ENCODE measurements around the gene E2F6. TPM values are rescaled to one million over a fixed set of nuclear protein-coding genes. Genes with fewer than 3 reads are reported as not detected.
A peak's percentile ranks its signal among the peaks of the same experiment; 100 is the strongest.

Gene E2F6
- total RNA-seq, 4 donors from 2014 or later: 6.0 to 19.8 (median 6.9) TPM

DNA sequence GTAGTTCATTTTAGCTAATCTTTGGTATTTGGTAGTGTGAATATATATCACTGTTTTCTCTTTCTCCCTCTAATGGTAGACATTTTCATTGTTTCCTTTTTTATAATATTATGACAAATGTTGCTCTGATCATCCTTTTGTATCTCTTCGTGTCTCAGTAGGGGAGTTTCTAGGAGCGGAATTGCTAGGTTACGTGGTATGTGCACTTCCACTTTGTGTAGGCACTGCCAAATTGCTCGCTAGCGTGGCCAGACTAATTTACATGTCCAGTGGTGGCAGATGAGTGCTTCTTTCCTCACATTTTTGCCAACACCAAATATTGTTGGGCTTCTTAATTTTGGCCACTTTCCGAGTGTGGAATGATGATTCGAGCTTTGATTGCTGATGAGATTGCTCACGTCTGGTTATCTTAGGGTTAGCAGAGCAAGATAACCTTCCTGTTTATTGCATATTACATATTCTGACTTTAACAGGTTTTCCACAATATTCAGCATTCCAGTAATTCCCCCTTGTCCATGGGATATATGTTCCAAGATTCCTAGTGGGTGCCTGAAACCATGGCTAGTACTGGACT, 37.5 kb upstream of the E2F6 start:
- Histone ChIP-seq H3K9me3 (no peaks in the 10 kb centered on the region), H3K4me3 (no peak overlapping the region), H3K4me1 (peaks cover 0 to 8% (median 0%) of the 10 kb centered on the region in 4 donors), H3K27me3 (no peaks in the 10 kb centered on the region), H3K27ac (no peak overlapping the region), H3K36me3 (no peaks in the 10 kb centered on the region)
- intact Hi-C loops (cut with DNase I; ENCODE audit: low total_unique reads) (no loop called here), in situ Hi-C loops (cut with MboI; ENCODE audit: low pct_ligation_motif_present in 1 of 4, low pct_unique_long_range_greater_than_20kb in 1 of 4, low sequenced_read_pairs in 3 of 4) (no loop called here)
- TF ChIP-seq POLR2AphosphoS5 (IDR thresholded peaks at IDR 0.05) (no peak), POLR2A (IDR thresholded peaks at IDR 0.05) (no peak), EP300 (IDR thresholded peaks at IDR 0.05; ENCODE audit: low read depth) (no peak)
- TF ChIP-seq, protein P1, sequence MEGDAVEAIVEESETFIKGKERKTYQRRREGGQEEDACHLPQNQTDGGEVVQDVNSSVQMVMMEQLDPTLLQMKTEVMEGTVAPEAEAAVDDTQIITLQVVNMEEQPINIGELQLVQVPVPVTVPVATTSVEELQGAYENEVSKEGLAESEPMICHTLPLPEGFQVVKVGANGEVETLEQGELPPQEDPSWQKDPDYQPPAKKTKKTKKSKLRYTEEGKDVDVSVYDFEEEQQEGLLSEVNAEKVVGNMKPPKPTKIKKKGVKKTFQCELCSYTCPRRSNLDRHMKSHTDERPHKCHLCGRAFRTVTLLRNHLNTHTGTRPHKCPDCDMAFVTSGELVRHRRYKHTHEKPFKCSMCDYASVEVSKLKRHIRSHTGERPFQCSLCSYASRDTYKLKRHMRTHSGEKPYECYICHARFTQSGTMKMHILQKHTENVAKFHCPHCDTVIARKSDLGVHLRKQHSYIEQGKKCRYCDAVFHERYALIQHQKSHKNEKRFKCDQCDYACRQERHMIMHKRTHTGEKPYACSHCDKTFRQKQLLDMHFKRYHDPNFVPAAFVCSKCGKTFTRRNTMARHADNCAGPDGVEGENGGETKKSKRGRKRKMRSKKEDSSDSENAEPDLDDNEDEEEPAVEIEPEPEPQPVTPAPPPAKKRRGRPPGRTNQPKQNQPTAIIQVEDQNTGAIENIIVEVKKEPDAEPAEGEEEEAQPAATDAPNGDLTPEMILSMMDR (IDR thresholded peaks at IDR 0.05): no peak
- 65 to 73% methylated on average over 8 of the region's 8 CpGs for WGBS, 2 donors (ENCODE audit: low coverage in 1 of 2)
- no peak for DNase-seq

DNA sequence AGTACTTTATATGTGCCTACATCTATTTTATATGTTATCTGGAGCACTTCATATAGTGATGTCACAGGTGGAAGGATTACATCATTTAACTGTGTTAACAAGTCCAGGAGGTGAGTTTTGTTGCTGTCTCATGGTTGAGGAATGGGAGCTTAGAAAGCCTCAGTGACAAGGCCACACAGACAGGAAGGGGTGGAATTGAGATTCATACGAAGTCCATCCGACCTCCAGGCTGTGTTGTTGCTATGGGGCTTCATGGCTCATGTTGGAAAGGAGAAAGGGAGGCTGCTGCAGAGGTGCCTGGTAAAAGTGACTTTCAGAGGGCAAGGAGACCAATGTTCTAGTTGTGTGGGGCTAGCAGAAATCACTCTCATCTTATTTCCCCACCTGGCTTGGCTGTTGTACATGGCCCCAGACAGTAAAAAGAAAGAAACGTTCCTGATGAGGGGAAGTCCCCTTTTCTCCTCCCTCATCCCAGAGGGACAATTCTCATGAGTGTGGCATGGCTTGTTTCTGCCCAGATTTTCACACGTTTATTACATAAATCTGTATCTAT, 36.9 kb upstream of the E2F6 start:
- Histone ChIP-seq H3K27ac (no peak overlapping the region), H3K36me3 (no peaks in the 10 kb centered on the region), H3K4me3 (no peak overlapping the region), H3K4me1 (peaks cover 0 to 4% (median 1%) of the 10 kb centered on the region in 4 donors), H3K27me3 (no peaks in the 10 kb centered on the region), H3K9me3 (no peaks in the 10 kb centered on the region)
- 78 to 100% methylated on average over 1 to 4 of the region's 4 CpGs for WGBS, 2 donors (ENCODE audit: low coverage in 1 of 2)
- DNase-seq: no peak
- TF ChIP-seq POLR2AphosphoS5 (IDR thresholded peaks at IDR 0.05): no peak
- no peak for TF ChIP-seq POLR2A (IDR thresholded peaks at IDR 0.05)
- no peak for TF ChIP-seq EP300 (IDR thresholded peaks at IDR 0.05; ENCODE audit: low read depth)
- TF ChIP-seq, protein P1 (IDR thresholded peaks at IDR 0.05): no peak
- in situ Hi-C loops (cut with MboI; ENCODE audit: low pct_ligation_motif_present in 1 of 4, low pct_unique_long_range_greater_than_20kb in 1 of 4, low sequenced_read_pairs in 3 of 4) (no loop called here), intact Hi-C loops (cut with DNase I; ENCODE audit: low total_unique reads) (no loop called here)

DNA sequence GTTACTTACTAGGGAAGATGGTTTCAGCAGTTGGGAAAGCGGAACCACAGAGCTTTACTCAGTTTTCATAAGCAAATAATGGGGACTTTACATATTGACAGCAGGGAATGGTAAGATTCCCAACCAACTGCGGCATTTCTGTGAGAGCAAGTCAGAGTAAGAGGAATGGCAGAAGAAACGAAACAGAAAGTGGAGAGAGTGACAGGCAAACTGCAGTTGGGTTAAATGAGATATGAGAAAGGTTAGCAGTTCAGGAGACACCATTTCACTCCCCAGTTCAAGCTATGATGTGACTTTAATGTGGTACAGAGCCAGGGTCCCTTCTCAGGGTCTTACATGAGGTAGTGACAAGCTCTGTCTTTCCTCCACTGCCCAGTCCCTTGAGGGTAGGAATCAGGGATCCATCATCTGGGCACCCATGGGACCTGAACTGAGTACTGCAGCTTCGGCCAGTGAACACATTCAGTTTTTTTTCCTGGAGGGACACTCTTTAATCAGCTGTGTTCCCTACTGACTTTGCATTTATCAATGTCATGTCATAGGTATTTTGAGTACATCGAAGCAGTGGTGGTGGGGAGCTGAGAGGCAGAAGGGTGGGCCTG, 34.8 kb upstream of the E2F6 start:
- no peak overlapping the region for H3K27ac ChIP-seq
- peaks cover 0 to 2% (median 0%) of the 10 kb centered on the region in 4 donors for H3K4me1 ChIP-seq
- in situ Hi-C loops (cut with MboI; ENCODE audit: low pct_ligation_motif_present in 1 of 4, low pct_unique_long_range_greater_than_20kb in 1 of 4, low sequenced_read_pairs in 3 of 4) (no loop called here), intact Hi-C loops (cut with DNase I; ENCODE audit: low total_unique reads) (no loop called here)
- no peak for DNase-seq
- H3K36me3 ChIP-seq: no peaks in the 10 kb centered on the region
- TF ChIP-seq, protein P1 (IDR thresholded peaks at IDR 0.05): no peak
- TF ChIP-seq EP300 (IDR thresholded peaks at IDR 0.05; ENCODE audit: low read depth) (no peak), POLR2A (IDR thresholded peaks at IDR 0.05) (no peak), POLR2AphosphoS5 (IDR thresholded peaks at IDR 0.05) (no peak)
- H3K9me3 ChIP-seq: no peaks in the 10 kb centered on the region
- WGBS, 2 donors (ENCODE audit: low coverage in 1 of 2): 46 to 80% methylated on average over 3 to 5 of the region's 5 CpGs
- H3K27me3 ChIP-seq: no peaks in the 10 kb centered on the region
- H3K4me3 ChIP-seq: no peak overlapping the region

DNA sequence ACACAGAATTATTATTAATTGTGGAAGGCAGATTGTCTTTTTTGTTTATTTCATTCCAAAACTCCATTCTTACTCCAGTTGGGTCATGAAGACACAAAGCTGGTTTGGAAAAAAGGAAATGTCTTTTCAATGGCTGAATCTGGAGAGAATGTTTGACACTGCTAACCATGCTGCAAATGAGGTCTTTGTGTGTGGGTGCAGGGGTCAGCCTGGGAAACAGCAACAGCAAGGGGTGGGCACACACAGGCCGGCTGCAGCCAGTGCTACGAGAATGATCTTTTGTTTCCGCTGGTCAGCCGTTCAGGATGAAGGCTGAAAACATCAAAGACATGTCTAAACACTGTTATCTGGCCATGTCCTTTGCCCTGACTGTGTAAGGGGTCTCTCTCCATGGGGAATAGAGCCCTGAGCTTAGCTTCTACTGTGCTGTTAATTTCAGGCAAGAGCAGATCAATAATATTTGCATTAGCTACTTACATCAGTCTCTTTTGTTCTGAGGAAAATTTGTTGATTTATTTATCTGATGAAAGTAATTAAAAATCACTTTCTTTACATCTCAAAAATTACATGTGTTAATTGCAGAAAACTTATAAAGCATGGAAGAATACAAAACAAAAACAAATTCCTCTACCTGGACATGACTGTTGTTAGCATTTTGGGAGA, 33.3 kb upstream of the E2F6 start:
- no peaks in the 10 kb centered on the region for H3K9me3 ChIP-seq
- no peak for DNase-seq
- in situ Hi-C loops (cut with MboI; ENCODE audit: low pct_ligation_motif_present in 1 of 4, low pct_unique_long_range_greater_than_20kb in 1 of 4, low sequenced_read_pairs in 3 of 4) (loop anchor here in 2 of 4 donors (25.0 kb wide), 1 partner anchor 288 kb away; no protein-coding TSS in a partner anchor), intact Hi-C loops (cut with DNase I; ENCODE audit: low total_unique reads) (no loop called here)
- TF ChIP-seq POLR2AphosphoS5 (IDR thresholded peaks at IDR 0.05): no peak
- no peak for TF ChIP-seq POLR2A (IDR thresholded peaks at IDR 0.05)
- no peak for TF ChIP-seq EP300 (IDR thresholded peaks at IDR 0.05; ENCODE audit: low read depth)
- TF ChIP-seq, protein P1 (IDR thresholded peaks at IDR 0.05): no peak
- H3K36me3 ChIP-seq: no peaks in the 10 kb centered on the region
- WGBS, 2 donors (ENCODE audit: low coverage in 1 of 2): 53 to 67% methylated on average over 4 of the region's 4 CpGs
- peak overlapping the region in 1 of 4 donors; percentile 35 for H3K27ac ChIP-seq
- H3K4me3 ChIP-seq: no peak overlapping the region
- H3K4me1 ChIP-seq: peaks cover 0 to 2% (median 0%) of the 10 kb centered on the region in 4 donors
- H3K27me3 ChIP-seq: no peaks in the 10 kb centered on the region
